IMR-90 (cell line): ENCODE data around the gene ZFHX3. TPM values are rescaled to one million over a fixed set of nuclear protein-coding genes. Genes with fewer than 3 reads are reported as not detected.

ENCODE experiments used
- ATAC-seq: fragments of 200-7000 bp; cut with Tn5 transposase; 2 replicates; pipeline ENCODE4 v1.9.1; 2020; ENCODE audit warnings: low read depth, mild to moderate bottlenecking, moderate library complexity
- BruUV-seq: library from RNA; stranded (reverse); fragments of 400-500 nt; replicated peaks from 2 replicates; lab custom pipeline; 2021; lab: Mats Ljungman, UMichigan
- CTCF ChIA-PET: fragments of 300-600 bp; formaldehyde crosslinking; extraction: SDS; loops from one replicate; lab custom pipeline; 2021; ENCODE audit warnings: antibody characterized with exemption; lab: Yijun Ruan, JAX
- POLR2A ChIA-PET: fragments of 300-600 bp; sonication (Branson Sonifier 250); formaldehyde crosslinking; loops from one replicate; lab custom pipeline; 2022; ENCODE audit warnings: antibody characterized with exemption; ENCODE audit not compliant: unreplicated experiment; lab: Charles Lee
- DNase-seq: peaks from one replicate; pipeline ENCODE4 v3.0.0; 2013
- H2AFZ ChIP-seq: replicated peaks from 2 replicates; pipeline ENCODE3; 2013; ENCODE audit warnings: low read length, mild to moderate bottlenecking; ENCODE audit not compliant: poor library complexity
- H2AK5ac ChIP-seq: 2 replicates; pipeline ENCODE4 v1.6.1; 2013; ENCODE audit warnings: low read depth, low read length, inconsistent platforms
- H2AK9ac ChIP-seq: replicated peaks from 2 replicates; pipeline ENCODE3; 2013; ENCODE audit warnings: mild to moderate bottlenecking, low read depth, low read length, moderate library complexity; ENCODE audit not compliant: poor library complexity
- H2BK120ac ChIP-seq: 2 replicates; pipeline ENCODE4 v1.6.1; 2013; ENCODE audit warnings: low read depth, low read length, inconsistent platforms
- H2BK15ac ChIP-seq: 3 replicates; pipeline ENCODE4 v1.6.1; 2013; ENCODE audit warnings: low read depth, low read length, inconsistent platforms
- H2BK20ac ChIP-seq: 2 replicates; pipeline ENCODE4 v1.6.1; 2013; ENCODE audit warnings: low read depth, mild to moderate bottlenecking, inconsistent platforms, low read length, moderate library complexity
- H2BK5ac ChIP-seq: 2 replicates; pipeline ENCODE4 v1.6.1; 2013; ENCODE audit warnings: mild to moderate bottlenecking, low read depth, low read length, inconsistent platforms; ENCODE audit not compliant: poor library complexity, severe bottlenecking
- H3K14ac ChIP-seq: replicated peaks from 2 replicates; pipeline ENCODE4 v1.6.1; 2013; ENCODE audit warnings: low read depth, low read length, inconsistent platforms
- H3K18ac ChIP-seq: 2 replicates; pipeline ENCODE4 v1.6.1; 2013; ENCODE audit warnings: low read depth, low read length, control low read depth
- H3K23ac ChIP-seq: 2 replicates; pipeline ENCODE4 v1.6.1; 2013; ENCODE audit warnings: low read depth, low read length, inconsistent platforms
- H3K27ac ChIP-seq: 2 replicates; pipeline ENCODE4 v1.5.1; 2013; ENCODE audit warnings: mild to moderate bottlenecking, control low read depth, low read length; ENCODE audit not compliant: insufficient read depth
- H3K27me3 ChIP-seq: 2 replicates; pipeline ENCODE4 v1.6.1; 2013; ENCODE audit warnings: low read length; ENCODE audit not compliant: control insufficient read depth, insufficient read depth
- H3K36me3 ChIP-seq: 2 replicates; pipeline ENCODE4 v1.6.1; 2013; ENCODE audit warnings: low read length, mixed read lengths; ENCODE audit not compliant: control insufficient read depth, insufficient read depth
- H3K4ac ChIP-seq: 2 replicates; pipeline ENCODE4 v1.6.1; 2013; ENCODE audit warnings: low read depth, low read length, inconsistent platforms
- H3K4me1 ChIP-seq: 2 replicates; pipeline ENCODE4 v1.6.1; 2013; ENCODE audit warnings: low read length, mixed read lengths; ENCODE audit not compliant: control insufficient read depth, insufficient read depth
- H3K4me2 ChIP-seq: 2 replicates; pipeline ENCODE4 v1.6.1; 2013; ENCODE audit warnings: low read depth, mild to moderate bottlenecking, control low read depth, low read length, moderate library complexity
- H3K4me3 ChIP-seq: 2 replicates; pipeline ENCODE4 v1.5.1; 2013; ENCODE audit warnings: low read depth, mild to moderate bottlenecking, control low read depth, low read length, moderate library complexity; ENCODE audit not compliant: insufficient read depth
- H3K56ac ChIP-seq: 2 replicates; pipeline ENCODE4 v1.6.1; 2013; ENCODE audit warnings: low read length, inconsistent platforms; ENCODE audit not compliant: insufficient read depth; ENCODE audit errors: extremely low read depth
- H3K79me1 ChIP-seq, 2 experiments: 2 replicates each; pipeline ENCODE4 v1.6.1; 2013; ENCODE audit warnings: low read length in 2 of 2, inconsistent platforms in 1 of 2, low read depth in 1 of 2
- H3K9ac ChIP-seq: 2 replicates; pipeline ENCODE4 v1.6.1; 2013; ENCODE audit warnings: low read depth, low read length, control low read depth
- H3K9me1 ChIP-seq: 2 replicates; pipeline ENCODE4 v1.6.1; 2013; ENCODE audit warnings: low read length, inconsistent platforms; ENCODE audit not compliant: insufficient read depth
- H3K9me3 ChIP-seq: 2 replicates; pipeline ENCODE4 v1.6.1; 2013; ENCODE audit warnings: low read length; ENCODE audit not compliant: control insufficient read depth, insufficient read depth
- H4K20me1 ChIP-seq: 2 replicates; pipeline ENCODE4 v1.6.1; 2013; ENCODE audit warnings: low read length, inconsistent platforms; ENCODE audit not compliant: insufficient read depth
- H4K5ac ChIP-seq: 2 replicates; pipeline ENCODE4 v1.6.1; 2013; ENCODE audit warnings: mild to moderate bottlenecking, low read depth, low read length, control low read depth
- H4K8ac ChIP-seq, 2 experiments: 2 replicates each; pipeline ENCODE4 v1.6.1; 2013; ENCODE audit warnings: low read depth in 2 of 2, low read length in 2 of 2, control low read depth in 1 of 2, inconsistent platforms in 1 of 2
- H4K91ac ChIP-seq: 2 replicates; pipeline ENCODE4 v1.6.1; 2013; ENCODE audit warnings: low read depth, low read length, inconsistent platforms; ENCODE audit not compliant: insufficient read depth
- MXI1 ChIP-seq: IDR thresholded peaks from 2 replicates; pipeline ENCODE4 v1.6.1; 2012; ENCODE audit warnings: low read depth, mild to moderate bottlenecking, low read length, moderate library complexity, borderline replicate concordance
- WGBS, 2 experiments: methylation state at CpG; one replicate each; pipeline versions ENCODE4 v1.1.5 to v1.1.7; 2013; ENCODE audit warnings: missing lambda C conversion rate in 2 of 2; ENCODE audit not compliant: insufficient read length in 1 of 2; ENCODE audit errors: extremely low coverage in 2 of 2; 5-methylcytosine and 5-hydroxymethylcytosine counted together
- dilution Hi-C: fragments of 300-500 bp; cut with HindIII; formaldehyde crosslinking; loops from one replicate; pipeline ENCODE4 v1.14.3; 2018; ENCODE audit warnings: low sequenced_read_pairs; ENCODE audit not compliant: unreplicated experiment
- in situ Hi-C: fragments of 300-500 bp; cut with MboI; formaldehyde crosslinking; loops from 3 replicates; pipeline ENCODE4 v1.14.3; 2019; ENCODE audit warnings: low sequenced_read_pairs, inconsistent platforms, mixed read lengths
- intact Hi-C: fragments of 100-400 bp; cut with micrococcal nuclease; formaldehyde crosslinking; loops from 2 replicates; pipeline ENCODE4 v1.10.0; 2022
- polyA plus RNA-seq, 3 experiments: library from polyadenylated mRNA; depleted of rRNA; stranded (reverse); fragments of >200 nt; gene quantifications; 2 replicates each; pipeline ENCODE4 v1.2.3, GENCODE V29; 2012; ENCODE audit warnings: low replicate concordance in 1 of 3
- total RNA-seq: library from RNA; depleted of rRNA; stranded (reverse); fragments of >200 nt; gene quantifications from 2 replicates; pipeline ENCODE4 v1.2.3, GENCODE V29; 2012
- TF ChIP-seq, protein P1 (sequence below): fragments of 150-350 bp; IDR thresholded peaks from 2 replicates; pipeline ENCODE4 v1.6.1; 2017; ENCODE audit warnings: mild to moderate bottlenecking, antibody characterized with exemption, low read length, low read depth

Gene ZFHX3
- total and polyA plus RNA-seq, 2 of the 4 experiments (the other 2 are of a cell fraction) = 1.4 to 1.7 TPM

DNA sequence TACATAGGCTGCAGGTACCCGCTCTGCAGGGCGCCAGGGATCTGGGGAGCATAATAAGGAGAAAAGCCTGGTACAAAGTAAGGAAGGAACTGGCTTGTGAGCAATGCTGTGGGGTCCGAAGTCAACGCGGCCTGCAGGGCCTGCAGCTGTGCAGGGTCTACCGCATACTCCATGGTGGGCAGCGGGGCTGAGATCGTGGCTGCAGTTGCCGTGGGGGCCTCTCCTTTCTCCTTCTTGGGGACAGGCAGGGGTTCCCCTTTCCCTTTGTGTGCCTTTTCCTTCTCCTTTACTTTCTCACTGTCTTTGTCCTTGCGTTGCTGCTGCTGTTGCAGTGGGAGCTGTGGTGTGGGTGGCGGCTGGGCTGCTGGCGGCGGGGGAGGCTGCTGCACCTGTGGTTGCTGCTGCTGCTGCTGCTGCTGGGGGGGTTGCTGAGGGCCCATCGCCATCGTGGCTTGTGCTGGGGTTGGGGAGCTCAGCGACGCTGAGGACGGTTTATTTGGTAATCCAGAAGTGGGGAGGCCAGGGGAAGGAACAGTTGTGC lies 259.6 kb downstream of the ZFHX3 start:
- in situ Hi-C loops (no loop called here), intact Hi-C loops (loop anchor here (5.0 to 10.0 kb wide), 3 partner anchors 286 to 1506 kb away; partner anchors contain the start of gene PSMD7), dilution Hi-C loops (no loop called here)
- Histone ChIP-seq H3K9me1 (peaks cover 4% of the 10 kb centered on the region), H3K23ac (no peak overlapping the region), H2AK5ac (no peak overlapping the region; the same call in 1 of the 2 replicates), H3K27ac (peak overlapping the region; percentile 3; the same call in 1 of the 2 replicates), H2BK120ac (no peak overlapping the region), H3K9me3 (no peaks in the 10 kb centered on the region), H3K56ac (no peak overlapping the region), H4K91ac (0 out of 2 replicates have a peak overlapping the region, but pooled peaks have one; percentile 1), H3K18ac (no peak overlapping the region), H3K4me1 (peaks cover 7% of the 10 kb centered on the region), H2BK15ac (no peak overlapping the region), H4K20me1 (no peaks in the 10 kb centered on the region), H3K4me3 (peak overlapping the region; percentile 76; the same call in 1 of the 2 replicates), H2AFZ (peak overlapping the region; percentile 92), H3K14ac (no peak overlapping the region), H3K27me3 (no peaks in the 10 kb centered on the region), H3K4ac (no peak overlapping the region), H3K36me3 (peaks cover 17% of the 10 kb centered on the region; the same call in 1 of the 2 replicates), H4K5ac (no peak overlapping the region), H4K8ac (no peak overlapping the region; a peak in 1 of 4 replicates), H2BK5ac (no peak overlapping the region), H3K79me1 (peaks cover 2 to 10% of the 10 kb centered on the region in 2 experiments; a peak in 2 of 4 replicates), H3K9ac (peak overlapping the region; percentile 85; the same call in 1 of the 2 replicates), H2BK20ac (no peak overlapping the region), H3K4me2 (peak overlapping the region; percentile 95; the same call in 1 of the 2 replicates), H2AK9ac (peak overlapping the region; percentile 67)
- POLR2A ChIA-PET = no interaction called here
- CTCF ChIA-PET = no interaction called here
- no peak for TF ChIP-seq MXI1
- TF ChIP-seq, protein P1, sequence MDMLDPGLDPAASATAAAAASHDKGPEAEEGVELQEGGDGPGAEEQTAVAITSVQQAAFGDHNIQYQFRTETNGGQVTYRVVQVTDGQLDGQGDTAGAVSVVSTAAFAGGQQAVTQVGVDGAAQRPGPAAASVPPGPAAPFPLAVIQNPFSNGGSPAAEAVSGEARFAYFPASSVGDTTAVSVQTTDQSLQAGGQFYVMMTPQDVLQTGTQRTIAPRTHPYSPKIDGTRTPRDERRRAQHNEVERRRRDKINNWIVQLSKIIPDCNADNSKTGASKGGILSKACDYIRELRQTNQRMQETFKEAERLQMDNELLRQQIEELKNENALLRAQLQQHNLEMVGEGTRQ = no peak
- no TSS peak for BruUV-seq
- 100% methylated on average over 3 of the region's 18 CpGs; no CpG with 5 or more reads in 1 of the 2 experiments for WGBS, 2 experiments
- DNase-seq (no peak), ATAC-seq (no peak)
